Stimulated activated memory B cell treated with anti-CD40 and anti-IgM and Interleukin-4, amounts not matched to agents 10 μg/mL and 1 μg/mL and 100 μg/mL, for 72 hours (primary cell): ENCODE results near the gene GMDS.
A peak's percentile ranks its signal among the peaks of the same experiment; 100 is the strongest.

Source experiments
- ATAC-seq: fragments of 150-1000 bp; cut with Tn5 transposase; 2 replicates; pipeline ENCODE4 v1.10.0; 2021
- H3K27ac Mint-ChIP-seq: one replicate; pipeline ENCODE4 v1.8.0; 2022; ENCODE audit warnings: mild to moderate bottlenecking, mixed read lengths
- H3K27me3 Mint-ChIP-seq: one replicate; pipeline ENCODE4 v1.8.0; 2022; ENCODE audit warnings: mixed read lengths
- H3K36me3 Mint-ChIP-seq: one replicate; pipeline ENCODE4 v1.8.0; 2022; ENCODE audit warnings: mixed read lengths
- H3K4me1 Mint-ChIP-seq: one replicate; pipeline ENCODE4 v1.8.0; 2022; ENCODE audit warnings: mixed read lengths
- H3K4me3 Mint-ChIP-seq: one replicate; pipeline ENCODE4 v1.8.0; 2022; ENCODE audit warnings: mild to moderate bottlenecking, moderate library complexity, mixed read lengths
- H3K9me3 Mint-ChIP-seq: one replicate; pipeline ENCODE4 v1.8.0; 2022; ENCODE audit warnings: mixed read lengths

The GMDS gene

GRCh38 chr6:1580585-1580984, 664.8 kb downstream of the GMDS start:
- H3K27me3 Mint-ChIP-seq: peaks cover 71% of the 10 kb centered on the region
- H3K36me3 Mint-ChIP-seq: no peaks in the 10 kb centered on the region
- H3K9me3 Mint-ChIP-seq: no peaks in the 10 kb centered on the region
- H3K4me1 Mint-ChIP-seq: no peaks in the 10 kb centered on the region
- no peak overlapping the region for H3K27ac Mint-ChIP-seq
- H3K4me3 Mint-ChIP-seq: no peak overlapping the region
- no peak for ATAC-seq

- H3K27ac Mint-ChIP-seq: no peak overlapping the region
- H3K4me1 Mint-ChIP-seq: no peaks in the 10 kb centered on the region
- no peaks in the 10 kb centered on the region for H3K9me3 Mint-ChIP-seq
- no peak overlapping the region for H3K4me3 Mint-ChIP-seq
- no peak for ATAC-seq
- H3K36me3 Mint-ChIP-seq: no peaks in the 10 kb centered on the region
- H3K27me3 Mint-ChIP-seq: peaks cover 71% of the 10 kb centered on the region
These were observed 665.3 kb downstream of the GMDS start for GRCh38 chr6:1580109-1580508.

GRCh38 chr6:1579096-1579495, 666.3 kb downstream of the GMDS start:
- Mint-ChIP-seq H3K4me1 (no peaks in the 10 kb centered on the region), H3K4me3 (no peak overlapping the region), H3K9me3 (no peaks in the 10 kb centered on the region), H3K27me3 (peaks cover 80% of the 10 kb centered on the region), H3K36me3 (no peaks in the 10 kb centered on the region), H3K27ac (no peak overlapping the region)
- ATAC-seq: no peak

- peaks cover 81% of the 10 kb centered on the region for H3K27me3 Mint-ChIP-seq
- no peak overlapping the region for H3K4me3 Mint-ChIP-seq
- H3K9me3 Mint-ChIP-seq: no peaks in the 10 kb centered on the region
- no peaks in the 10 kb centered on the region for H3K4me1 Mint-ChIP-seq
- ATAC-seq: peak; percentile 35
- no peak overlapping the region for H3K27ac Mint-ChIP-seq
- H3K36me3 Mint-ChIP-seq: no peaks in the 10 kb centered on the region
These were observed 667.3 kb downstream of the GMDS start for GRCh38 chr6:1577896-1578745.

- Mint-ChIP-seq H3K4me1 (no peaks in the 10 kb centered on the region), H3K27ac (no peak overlapping the region), H3K36me3 (no peaks in the 10 kb centered on the region), H3K27me3 (peaks cover 74% of the 10 kb centered on the region), H3K4me3 (no peak overlapping the region), H3K9me3 (peaks cover under 1% of the 10 kb centered on the region)
- no peak for ATAC-seq
These were observed 668.2 kb downstream of the GMDS start for GRCh38 chr6:1577146-1577680.

- Mint-ChIP-seq H3K27ac (no peak overlapping the region), H3K4me1 (no peaks in the 10 kb centered on the region), H3K4me3 (no peak overlapping the region), H3K27me3 (peaks cover 72% of the 10 kb centered on the region), H3K9me3 (peaks cover 5% of the 10 kb centered on the region), H3K36me3 (no peaks in the 10 kb centered on the region)
- ATAC-seq: no peak
These were observed 668.7 kb downstream of the GMDS start for GRCh38 chr6:1576711-1577110.

GRCh38 chr6:1576166-1576565, 669.2 kb downstream of the GMDS start:
- H3K36me3 Mint-ChIP-seq: no peaks in the 10 kb centered on the region
- H3K4me1 Mint-ChIP-seq: no peaks in the 10 kb centered on the region
- peaks cover 11% of the 10 kb centered on the region for H3K9me3 Mint-ChIP-seq
- no peak overlapping the region for H3K4me3 Mint-ChIP-seq
- no peak for ATAC-seq
- peaks cover 66% of the 10 kb centered on the region for H3K27me3 Mint-ChIP-seq
- H3K27ac Mint-ChIP-seq: no peak overlapping the region

- Mint-ChIP-seq H3K27ac (no peak overlapping the region), H3K9me3 (peaks cover 18% of the 10 kb centered on the region), H3K27me3 (peaks cover 59% of the 10 kb centered on the region), H3K4me1 (no peaks in the 10 kb centered on the region), H3K36me3 (peaks cover 7% of the 10 kb centered on the region), H3K4me3 (no peak overlapping the region)
- no peak for ATAC-seq
These were observed 670.0 kb downstream of the GMDS start for GRCh38 chr6:1575210-1576041.

- no peak overlapping the region for H3K4me3 Mint-ChIP-seq
- H3K27me3 Mint-ChIP-seq: peaks cover 53% of the 10 kb centered on the region
- peaks cover 7% of the 10 kb centered on the region for H3K36me3 Mint-ChIP-seq
- peaks cover 18% of the 10 kb centered on the region for H3K9me3 Mint-ChIP-seq
- no peak overlapping the region for H3K27ac Mint-ChIP-seq
- ATAC-seq: no peak
- no peaks in the 10 kb centered on the region for H3K4me1 Mint-ChIP-seq
These were observed 670.6 kb downstream of the GMDS start for GRCh38 chr6:1574890-1575209.

GRCh38 chr6:1574083-1574761, 671.2 kb downstream of the GMDS start:
- no peak for ATAC-seq
- no peak overlapping the region for H3K4me3 Mint-ChIP-seq

More at GRCh38 chr6:1574083-1574761, 671.2 kb downstream of the GMDS start:
- Mint-ChIP-seq H3K27ac (no peak overlapping the region), H3K4me1 (no peaks in the 10 kb centered on the region), H3K27me3 (peaks cover 47% of the 10 kb centered on the region), H3K9me3 (peaks cover 18% of the 10 kb centered on the region), H3K36me3 (peaks cover 7% of the 10 kb centered on the region)
